KMS-11 (cell line): Measurements from ENCODE around the gene SLC35F3.

Experiments
- H2AFZ ChIP-seq: fragments of 200-600 bp; sonication (generic); 2 replicates; pipeline ENCODE4 v1.6.1; 2016; ENCODE audit warnings: antibody characterized with exemption, mixed run types, low read depth
- H3K27ac ChIP-seq: fragments of 200-600 bp; sonication (generic); 2 replicates; pipeline ENCODE4 v1.6.1; 2016; ENCODE audit warnings: mild to moderate bottlenecking, mixed run types
- H3K27me3 ChIP-seq: fragments of 200-600 bp; sonication (generic); 2 replicates; pipeline ENCODE4 v1.6.1; 2017; ENCODE audit warnings: mild to moderate bottlenecking, low read depth, mixed run types, moderate library complexity; ENCODE audit not compliant: insufficient read depth
- H3K36me3 ChIP-seq: fragments of 200-600 bp; sonication (generic); 2 replicates; pipeline ENCODE4 v1.6.1; 2017; ENCODE audit warnings: mild to moderate bottlenecking, mixed run types; ENCODE audit not compliant: insufficient read depth
- H3K4me1 ChIP-seq: fragments of 200-600 bp; sonication (generic); 2 replicates; pipeline ENCODE4 v1.6.1; 2016; ENCODE audit warnings: mild to moderate bottlenecking, low read depth, mixed run types; ENCODE audit not compliant: poor library complexity, severe bottlenecking
- H3K4me2 ChIP-seq: fragments of 200-600 bp; sonication (generic); 2 replicates; pipeline ENCODE4 v1.7.0; 2016; ENCODE audit warnings: mild to moderate bottlenecking, mixed run types
- H3K4me3 ChIP-seq: fragments of 200-600 bp; sonication (generic); IDR thresholded peaks from 2 replicates; pipeline ENCODE4 v1.6.1; 2017; ENCODE audit warnings: low read depth, low read length, mixed read lengths; ENCODE audit not compliant: insufficient read depth
- H3K79me2 ChIP-seq: fragments of 200-600 bp; sonication (generic); 2 replicates; pipeline ENCODE4 v1.6.1; 2016; ENCODE audit warnings: low read depth, mixed run types; ENCODE audit not compliant: insufficient read depth
- H3K9ac ChIP-seq: fragments of 200-600 bp; sonication (generic); 2 replicates; pipeline ENCODE4 v1.6.1; 2016; ENCODE audit warnings: mild to moderate bottlenecking, mixed run types
- H4K20me1 ChIP-seq: fragments of 200-600 bp; sonication (generic); 2 replicates; pipeline ENCODE4 v1.6.1; 2016; ENCODE audit warnings: mild to moderate bottlenecking, mixed run types; ENCODE audit not compliant: insufficient read depth
- TF ChIP-seq, protein P1 (sequence below): fragments of 200-600 bp; sonication (generic); conservative IDR thresholded peaks from 2 replicates; pipeline ENCODE4 v1.6.1; 2017; ENCODE audit warnings: low read depth, mild to moderate bottlenecking, antibody characterized with exemption, low read length, moderate library complexity, mixed read lengths

SLC35F3 gene

DNA sequence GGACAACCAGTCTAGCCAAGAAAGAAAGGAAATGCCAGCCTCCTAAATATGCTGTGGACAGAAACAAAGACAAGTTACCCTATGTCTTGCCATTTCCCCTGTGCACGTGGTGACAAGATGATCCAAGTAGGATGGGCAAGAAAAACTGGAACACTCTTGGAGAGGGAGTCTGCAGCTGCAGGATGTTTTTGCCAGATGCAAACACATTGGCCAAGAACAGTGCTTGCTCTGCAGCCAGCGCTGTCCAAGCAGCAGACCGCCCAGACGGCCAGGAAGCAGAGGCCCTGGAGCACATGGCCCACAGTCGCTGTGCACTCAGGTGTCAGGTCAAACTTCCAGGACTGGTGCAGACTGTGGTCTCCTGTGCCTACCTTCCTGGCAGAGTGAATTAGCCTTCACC is 189.3 kb downstream of the SLC35F3 start:
- Histone ChIP-seq H3K36me3 (no peaks in the 10 kb centered on the region), H3K27me3 (no peaks in the 10 kb centered on the region), H3K27ac (no peak overlapping the region), H3K4me1 (no peaks in the 10 kb centered on the region), H3K4me3 (no peak overlapping the region), H3K4me2 (no peak overlapping the region), H3K79me2 (no peaks in the 10 kb centered on the region), H2AFZ (no peak overlapping the region), H3K9ac (no peak overlapping the region), H4K20me1 (no peaks in the 10 kb centered on the region)
- TF ChIP-seq, protein P1, sequence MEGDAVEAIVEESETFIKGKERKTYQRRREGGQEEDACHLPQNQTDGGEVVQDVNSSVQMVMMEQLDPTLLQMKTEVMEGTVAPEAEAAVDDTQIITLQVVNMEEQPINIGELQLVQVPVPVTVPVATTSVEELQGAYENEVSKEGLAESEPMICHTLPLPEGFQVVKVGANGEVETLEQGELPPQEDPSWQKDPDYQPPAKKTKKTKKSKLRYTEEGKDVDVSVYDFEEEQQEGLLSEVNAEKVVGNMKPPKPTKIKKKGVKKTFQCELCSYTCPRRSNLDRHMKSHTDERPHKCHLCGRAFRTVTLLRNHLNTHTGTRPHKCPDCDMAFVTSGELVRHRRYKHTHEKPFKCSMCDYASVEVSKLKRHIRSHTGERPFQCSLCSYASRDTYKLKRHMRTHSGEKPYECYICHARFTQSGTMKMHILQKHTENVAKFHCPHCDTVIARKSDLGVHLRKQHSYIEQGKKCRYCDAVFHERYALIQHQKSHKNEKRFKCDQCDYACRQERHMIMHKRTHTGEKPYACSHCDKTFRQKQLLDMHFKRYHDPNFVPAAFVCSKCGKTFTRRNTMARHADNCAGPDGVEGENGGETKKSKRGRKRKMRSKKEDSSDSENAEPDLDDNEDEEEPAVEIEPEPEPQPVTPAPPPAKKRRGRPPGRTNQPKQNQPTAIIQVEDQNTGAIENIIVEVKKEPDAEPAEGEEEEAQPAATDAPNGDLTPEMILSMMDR: no peak

DNA sequence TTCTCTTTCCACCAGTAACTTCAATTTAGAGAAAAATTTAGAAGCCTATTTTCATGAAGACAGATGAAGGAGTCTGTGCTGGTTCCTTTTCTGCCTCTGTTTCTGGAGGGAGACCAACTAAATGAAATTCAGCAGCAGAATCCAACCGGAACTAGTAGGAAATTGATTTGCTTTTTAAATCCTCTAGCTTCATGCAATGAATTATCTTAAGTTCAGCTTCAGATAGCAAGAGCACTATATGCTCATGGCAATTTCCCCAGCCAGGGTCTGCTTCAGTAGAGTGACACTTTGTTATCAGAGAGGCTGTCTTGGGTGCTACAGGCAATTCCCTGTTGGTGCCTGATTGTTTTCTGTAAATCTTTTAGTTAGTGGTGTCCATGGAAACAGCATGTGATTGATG is 189.7 kb downstream of the SLC35F3 start:
- Histone ChIP-seq H3K4me1 (no peaks in the 10 kb centered on the region), H3K4me3 (no peak overlapping the region), H2AFZ (no peak overlapping the region), H3K27me3 (no peaks in the 10 kb centered on the region), H3K79me2 (no peaks in the 10 kb centered on the region), H3K27ac (no peak overlapping the region), H4K20me1 (no peaks in the 10 kb centered on the region), H3K4me2 (no peak overlapping the region), H3K9ac (no peak overlapping the region), H3K36me3 (no peaks in the 10 kb centered on the region)
- TF ChIP-seq, protein P1: no peak

DNA sequence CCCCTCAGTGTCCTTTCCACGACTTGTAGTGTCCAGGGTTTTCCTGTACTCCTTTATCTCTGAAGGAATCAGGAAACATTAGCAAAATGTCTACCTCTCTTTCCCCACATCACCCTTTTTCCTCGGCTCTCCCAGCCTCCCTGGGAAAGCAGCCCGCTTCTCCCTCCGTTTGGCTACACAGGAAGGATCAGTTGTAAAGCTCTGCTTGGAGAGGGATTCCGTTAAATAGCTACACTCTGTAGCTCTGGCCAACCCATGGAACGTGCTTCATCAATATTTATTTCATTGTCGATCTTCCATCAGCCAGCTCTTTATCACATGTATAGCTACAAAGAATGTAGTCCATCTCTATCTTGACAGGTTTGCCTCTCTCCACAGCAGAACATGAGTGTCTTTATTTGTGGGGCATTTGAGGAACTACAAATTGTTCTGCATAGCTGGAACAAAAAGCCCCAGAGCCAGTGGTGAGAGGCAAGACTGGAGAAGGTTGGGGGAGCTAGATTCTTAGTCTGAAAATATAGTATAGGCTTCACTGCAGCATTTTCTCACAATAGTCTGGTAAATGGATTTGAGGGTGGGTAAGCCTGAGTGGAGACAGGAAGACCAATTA is 191.8 kb downstream of the SLC35F3 start:
- H3K4me1 ChIP-seq: no peaks in the 10 kb centered on the region
- H3K36me3 ChIP-seq: no peaks in the 10 kb centered on the region
- no peak overlapping the region for H3K4me2 ChIP-seq
- TF ChIP-seq, protein P1: no peak
- H2AFZ ChIP-seq: no peak overlapping the region
- H3K27ac ChIP-seq: no peak overlapping the region
- no peak overlapping the region for H3K9ac ChIP-seq
- H3K27me3 ChIP-seq: no peaks in the 10 kb centered on the region
- H3K4me3 ChIP-seq: no peak overlapping the region
- H3K79me2 ChIP-seq: no peaks in the 10 kb centered on the region
- no peaks in the 10 kb centered on the region for H4K20me1 ChIP-seq

DNA sequence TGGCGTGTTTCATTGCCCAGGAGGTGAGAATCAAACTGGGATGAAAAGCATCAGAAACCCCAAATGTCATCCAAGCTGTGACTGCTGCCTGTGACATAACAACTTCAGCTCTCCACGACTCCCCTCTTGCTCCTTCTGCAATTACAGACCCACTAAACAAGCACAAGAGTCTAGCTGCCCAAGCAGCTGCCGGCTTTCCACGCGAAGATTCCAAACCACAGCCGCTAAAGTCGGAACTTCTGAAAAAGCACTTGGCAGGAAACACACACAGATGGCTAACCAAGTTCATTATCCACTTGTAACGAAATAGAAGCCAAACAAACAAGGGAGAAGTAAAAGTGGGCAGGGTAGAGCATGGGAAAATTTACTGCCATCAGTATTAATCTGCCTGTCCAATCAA is 198.1 kb downstream of the SLC35F3 start:
- Histone ChIP-seq H3K27me3 (no peaks in the 10 kb centered on the region), H2AFZ (no peak overlapping the region), H3K4me1 (no peaks in the 10 kb centered on the region), H3K9ac (no peak overlapping the region), H3K36me3 (no peaks in the 10 kb centered on the region), H3K27ac (no peak overlapping the region), H3K79me2 (no peaks in the 10 kb centered on the region), H3K4me3 (no peak overlapping the region), H3K4me2 (no peak overlapping the region), H4K20me1 (no peaks in the 10 kb centered on the region)
- TF ChIP-seq, protein P1: no peak
